Colon (tissue), 2 donors: Measurements from ENCODE around the gene WHRN.

Source experiments
- FAIRE-seq: peaks from 2 replicates; lab custom pipeline; 2012; peaks lifted over from hg19 to GRCh38; lab: Jason Lieb, UNC
- donor health status: control.
- donor health status: control.

The WHRN gene

GRCh38 chr9:114491430-114492003 lies 13.8 kb downstream of the WHRN start:
- no peak for FAIRE-seq

DNA sequence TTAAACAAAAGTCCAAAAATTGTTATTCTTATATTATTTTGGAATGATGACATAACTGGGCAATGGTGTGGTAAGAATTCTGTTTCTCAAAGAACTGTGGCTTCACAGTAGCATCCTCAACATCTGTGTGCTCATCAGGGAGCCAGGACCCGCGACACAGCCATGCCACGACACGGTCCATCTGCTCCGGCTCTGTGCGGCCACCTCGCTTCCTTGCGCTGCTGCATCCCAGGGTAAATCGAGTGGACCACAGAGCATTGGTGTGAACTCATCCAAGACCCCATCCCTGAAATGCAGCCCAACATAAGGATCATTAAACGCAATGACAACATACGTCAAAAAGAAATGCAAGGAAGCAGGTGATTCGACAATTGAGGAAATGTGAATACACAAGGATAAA lies 15.3 kb downstream of the WHRN start:
- no peak for FAIRE-seq

DNA sequence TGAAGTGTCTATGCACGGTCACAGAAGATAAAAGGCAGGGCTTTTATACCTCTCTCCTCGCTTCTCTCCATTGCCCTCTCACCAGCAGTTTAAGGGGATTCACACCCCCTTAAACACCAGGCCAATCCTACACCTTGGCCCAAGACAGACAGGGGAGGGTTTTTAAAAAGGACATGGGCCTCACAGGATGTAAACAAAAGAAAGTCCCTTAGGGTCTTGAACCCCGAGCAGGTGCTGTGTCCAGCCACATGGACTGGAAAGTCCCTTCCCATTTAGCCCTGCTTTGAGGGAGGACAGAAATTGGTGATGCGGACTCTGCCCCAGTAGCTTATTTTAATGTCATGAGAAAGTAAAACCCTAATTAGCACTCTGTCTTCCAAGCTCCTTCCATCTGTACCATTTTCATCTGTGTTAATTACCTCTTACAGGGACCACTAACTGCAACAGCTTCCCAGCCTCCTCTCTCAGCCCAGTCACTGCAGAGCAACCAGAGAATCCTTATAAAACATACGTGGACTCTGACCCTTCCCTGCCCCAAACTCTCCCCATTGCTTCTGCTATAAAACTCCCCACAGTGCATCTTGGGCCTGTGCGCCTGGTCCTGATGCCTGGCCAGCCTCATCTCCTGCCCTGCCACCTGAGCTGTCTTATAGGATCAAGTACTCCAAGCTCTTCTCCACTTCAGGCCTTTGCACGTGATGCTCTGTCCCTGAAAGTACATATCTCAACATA lies 16.7 kb downstream of the WHRN start:
- no peak for FAIRE-seq

DNA sequence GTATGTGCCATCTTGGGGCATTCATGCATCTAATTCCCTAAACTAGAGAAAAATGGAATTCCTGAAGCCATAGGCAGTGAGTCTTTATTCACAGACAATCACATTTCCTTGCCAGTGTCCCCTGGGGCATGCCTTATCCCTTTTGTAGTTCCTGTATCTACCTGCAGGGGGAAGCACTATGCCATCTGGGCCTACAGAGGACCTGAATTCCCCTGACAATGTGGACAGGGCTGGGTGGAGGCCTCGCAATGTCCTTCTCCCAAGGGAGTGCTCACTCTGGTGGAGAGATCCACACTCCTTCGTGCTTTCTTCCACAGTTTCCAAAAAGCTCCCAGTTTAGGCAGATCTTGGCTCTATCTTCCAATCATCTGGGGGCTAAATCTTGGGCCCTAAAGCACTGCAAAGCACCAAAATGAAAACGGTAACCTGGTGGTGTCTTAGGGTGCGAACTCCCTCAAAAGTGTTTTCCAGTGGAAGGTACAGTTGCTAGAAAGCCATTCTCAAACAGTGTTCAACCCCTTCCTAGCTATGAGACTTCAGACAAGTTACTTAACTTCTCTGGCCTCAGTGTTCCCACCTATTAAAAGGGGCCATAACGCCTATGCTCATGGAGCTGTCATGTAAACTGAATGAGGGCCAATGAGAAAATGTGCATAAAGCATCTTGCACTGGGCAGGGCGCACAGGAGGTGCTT lies 17.5 kb downstream of the WHRN start:
- no peak for FAIRE-seq

DNA sequence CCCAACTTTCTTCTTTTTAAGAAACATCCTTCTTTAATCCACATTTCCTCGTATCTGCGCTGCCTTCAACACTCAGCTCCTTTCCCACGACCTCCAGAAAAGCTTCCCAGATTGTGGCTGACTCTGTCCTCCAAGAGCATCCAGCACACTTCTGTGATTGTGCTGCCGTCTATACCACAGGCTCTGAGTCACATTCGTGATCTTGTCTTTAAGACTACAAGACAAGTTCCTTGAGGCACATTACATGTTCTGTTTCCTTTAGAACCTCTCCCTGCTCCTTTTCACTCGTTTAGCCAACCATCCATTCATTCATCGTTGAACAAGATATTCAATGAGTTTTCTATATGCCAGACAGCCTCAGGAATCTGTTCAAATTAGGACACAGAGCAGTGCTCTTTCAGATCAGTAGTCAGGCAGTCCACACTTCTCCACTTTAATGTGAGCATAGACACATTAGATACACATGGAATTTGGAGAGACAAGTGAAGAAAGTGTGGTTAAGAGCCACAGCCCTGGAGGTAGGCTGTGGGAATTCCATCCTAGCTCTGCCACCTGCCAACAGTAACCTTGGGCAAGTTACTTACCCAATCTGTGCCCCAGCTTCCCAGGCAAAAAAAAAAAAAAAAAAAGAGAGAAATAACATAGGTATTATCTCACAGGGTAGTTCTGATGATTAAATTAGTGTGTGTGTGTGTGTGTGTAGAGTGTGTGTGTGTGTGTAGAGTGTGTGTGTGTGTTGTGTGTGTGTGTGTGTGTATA lies 18.9 kb downstream of the WHRN start:
- no peak for FAIRE-seq

DNA sequence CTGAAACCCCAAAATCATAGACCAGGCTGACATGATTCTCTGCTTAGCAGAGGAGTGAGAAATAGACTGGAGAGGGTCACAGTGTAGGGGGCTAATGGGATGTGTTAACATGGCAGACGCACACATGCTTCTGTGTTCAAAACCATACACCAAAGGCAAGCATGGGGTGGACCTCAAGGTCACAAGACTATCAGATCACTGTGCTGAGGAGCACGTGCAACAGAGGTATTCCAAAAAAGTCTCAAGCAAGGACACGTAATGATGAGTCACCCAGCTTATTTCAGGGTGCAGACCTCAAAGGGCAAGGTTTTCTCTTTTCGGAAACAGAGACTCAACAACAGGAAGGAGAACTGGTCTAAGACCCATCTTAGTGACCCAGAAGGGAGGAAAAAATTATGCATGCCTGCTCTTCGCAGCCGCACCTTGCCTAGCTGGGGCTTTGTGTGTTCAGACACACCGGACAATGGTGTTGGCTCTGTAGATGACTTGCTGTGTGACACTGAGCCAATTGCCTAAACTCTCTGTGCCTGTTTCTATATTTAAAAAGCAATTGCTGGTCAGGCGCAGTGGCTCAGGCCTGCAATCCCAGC lies 20.3 kb downstream of the WHRN start:
- no peak for FAIRE-seq

- no peak for FAIRE-seq
These were observed 20.9 kb downstream of the WHRN start for GRCh38 chr9:114484215-114484853.

- no peak for FAIRE-seq
These were observed 21.8 kb downstream of the WHRN start for GRCh38 chr9:114483499-114483898.

- no peak for FAIRE-seq
These were observed 22.7 kb downstream of the WHRN start for GRCh38 chr9:114482593-114482992.

GRCh38 chr9:114481789-114482188 lies 23.5 kb downstream of the WHRN start:
- FAIRE-seq: no peak

GRCh38 chr9:114480746-114481435 lies 24.4 kb downstream of the WHRN start:
- no peak for FAIRE-seq

DNA sequence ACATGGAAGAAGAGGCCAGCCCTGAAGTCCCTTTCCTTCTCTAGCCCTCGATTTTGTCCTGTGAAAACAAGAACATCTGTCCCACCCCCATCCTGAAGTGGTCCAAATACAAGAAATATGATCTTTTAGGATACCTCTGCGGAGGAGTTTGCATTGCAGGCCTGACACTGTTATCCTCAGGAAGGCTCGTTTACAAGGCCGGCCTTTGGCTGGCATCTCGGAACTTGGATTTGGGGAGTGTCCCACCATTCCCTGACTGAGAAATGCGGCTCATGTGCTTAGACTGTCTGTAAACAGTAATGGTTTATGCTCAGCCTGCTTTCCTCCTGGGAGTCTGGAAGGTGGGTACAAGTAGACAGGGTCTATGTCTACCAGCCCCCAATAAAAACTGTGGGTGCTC lies 26.4 kb downstream of the WHRN start:
- no peak for FAIRE-seq

DNA sequence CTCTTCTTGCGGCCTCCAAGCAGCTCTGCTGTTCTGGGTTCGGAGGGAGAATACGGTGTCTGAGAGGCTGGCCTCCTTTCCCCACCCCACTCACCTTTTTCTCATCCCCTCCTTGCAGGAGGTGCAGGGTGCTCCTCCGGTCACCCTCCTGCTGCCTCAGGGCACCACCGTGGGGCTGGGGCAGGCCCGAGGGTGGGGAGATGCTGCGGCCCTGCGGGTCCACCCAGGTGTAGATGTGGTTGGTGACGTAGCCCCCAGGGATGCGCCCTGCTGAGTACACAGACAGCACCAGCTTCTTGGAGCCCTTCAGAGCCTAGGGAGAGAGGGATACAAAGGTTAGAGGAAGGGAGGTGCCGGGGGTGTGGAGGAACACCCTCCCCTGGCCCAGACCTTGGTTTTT lies 26.8 kb downstream of the WHRN start:
- no peak for FAIRE-seq

GRCh38 chr9:114477642-114478041 lies 27.6 kb downstream of the WHRN start:
- no peak for FAIRE-seq

DNA sequence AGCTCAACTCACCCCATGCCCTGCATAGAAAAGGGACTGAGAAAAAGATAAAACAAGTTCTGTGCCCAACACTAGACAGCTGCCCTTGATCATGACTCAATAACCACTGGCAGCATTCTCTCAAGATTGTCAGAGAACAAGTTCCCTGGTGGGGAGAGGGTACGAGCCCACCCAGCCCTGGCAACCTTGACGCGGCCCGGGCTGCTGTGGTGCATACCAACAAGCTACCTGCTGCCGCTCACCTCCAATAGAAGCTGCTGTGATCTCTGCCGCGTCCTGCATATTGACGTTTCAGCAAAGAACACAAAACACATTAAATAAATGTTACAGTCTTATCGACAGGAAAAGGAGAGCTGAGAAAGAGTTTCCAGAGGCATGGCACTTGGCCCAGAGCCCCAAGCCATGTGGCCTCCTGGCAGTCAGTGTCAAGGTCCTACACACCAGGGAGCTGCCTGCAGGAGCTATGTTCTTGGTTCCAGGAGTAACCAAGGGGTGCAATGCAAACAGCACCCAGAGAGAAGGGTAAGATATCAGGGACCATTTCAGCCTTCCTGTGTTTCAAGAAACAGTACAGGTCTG lies 28.3 kb downstream of the WHRN start:
- FAIRE-seq: no peak

- no peak for FAIRE-seq
These were observed 29.7 kb downstream of the WHRN start for GRCh38 chr9:114475412-114476135.

- no peak for FAIRE-seq
These were observed 30.8 kb downstream of the WHRN start for GRCh38 chr9:114474425-114474824.

GRCh38 chr9:114473447-114473801 lies 31.8 kb downstream of the WHRN start:
- FAIRE-seq: no peak

GRCh38 chr9:114472765-114473446 lies 32.4 kb downstream of the WHRN start:
- FAIRE-seq: no peak

DNA sequence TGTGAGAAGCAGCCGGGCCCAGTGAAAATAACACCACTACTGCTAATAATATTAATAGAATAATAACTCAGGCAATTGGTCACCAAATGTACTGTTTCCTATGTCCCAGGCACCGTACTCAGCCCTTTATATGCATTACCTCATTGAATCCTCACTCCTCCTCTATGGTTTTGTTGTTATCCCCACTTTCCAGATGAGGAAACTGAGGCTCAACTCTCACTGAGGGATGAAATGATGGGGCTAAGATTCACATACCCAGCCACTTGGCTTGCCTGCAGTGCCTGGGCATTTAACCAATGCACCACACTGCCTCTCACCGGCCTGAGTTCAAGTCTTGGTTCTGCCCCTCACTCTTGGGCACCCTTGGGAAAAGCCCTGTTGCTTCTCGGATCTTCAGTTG lies 34.1 kb downstream of the WHRN start:
- FAIRE-seq: no peak
